GM08714 (cell line): ENCODE results near the gene CHD1.
A peak's percentile ranks its signal among the peaks of the same experiment; 100 is the strongest.

Experiments used
- H3K4me3 ChIP-seq: fragments of 200-500 bp; sonication (Bioruptor generic); 2 replicates; pipeline ENCODE4 v1.5.1; 2014; ENCODE audit warnings: mild to moderate bottlenecking, low read length, inconsistent platforms
- ZNF274 ChIP-seq: IDR thresholded peaks from 2 replicates; pipeline ENCODE4 v1.6.1; 2012; ENCODE audit warnings: mild to moderate bottlenecking, low read depth, low read length

CHD1 gene

DNA sequence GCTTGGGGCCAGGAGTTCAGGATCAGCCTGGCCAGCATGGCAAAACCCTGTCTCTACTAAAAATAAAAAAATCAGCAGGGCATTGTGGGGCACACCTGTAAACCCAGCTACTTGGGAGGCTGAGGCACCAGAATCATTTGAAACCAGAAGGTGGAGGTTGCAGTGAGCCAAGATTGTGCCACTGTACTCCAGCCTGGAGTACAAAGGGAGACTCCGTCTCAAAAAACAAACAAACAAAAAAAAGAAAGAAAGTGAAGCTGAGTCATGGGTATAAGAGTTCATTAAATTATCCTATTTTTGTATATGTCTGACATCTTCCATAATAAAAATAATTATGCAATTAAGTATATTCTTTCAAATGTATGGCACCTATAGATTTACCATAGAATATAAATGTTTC is 37.2 kb downstream of the CHD1 start:
- TF ChIP-seq ZNF274: no peak
- H3K4me3 ChIP-seq: no peak overlapping the region

DNA sequence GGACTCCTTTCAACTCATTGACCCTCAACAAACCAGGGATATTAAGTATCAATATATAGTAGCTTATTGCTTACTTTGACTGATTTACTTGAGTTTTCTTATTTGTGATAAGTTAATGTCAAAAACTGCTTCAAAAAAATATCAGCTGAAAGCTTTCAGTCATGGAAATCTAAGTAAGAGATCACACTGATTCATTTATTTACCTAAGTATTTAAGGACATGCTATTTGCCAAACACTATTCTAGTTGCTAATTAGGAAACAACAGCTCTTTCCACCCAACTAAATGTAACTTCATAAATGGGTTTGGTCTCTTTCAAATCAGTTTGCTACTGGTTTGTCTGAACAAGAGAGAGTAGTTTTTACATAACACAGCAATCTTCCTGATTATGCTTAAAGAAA is 48.2 kb downstream of the CHD1 start:
- no peak overlapping the region for H3K4me3 ChIP-seq
- TF ChIP-seq ZNF274: no peak

GRCh38 chr5:98880151-98880550 is 48.7 kb downstream of the CHD1 start:
- TF ChIP-seq ZNF274: no peak

GRCh38 chr5:98877600-98877999 is 51.2 kb downstream of the CHD1 start:
- no peak for TF ChIP-seq ZNF274
- H3K4me3 ChIP-seq: no peak overlapping the region

More at GRCh38 chr5:98880151-98880550, 48.7 kb downstream of the CHD1 start:
- H3K4me3 ChIP-seq: no peak overlapping the region

DNA sequence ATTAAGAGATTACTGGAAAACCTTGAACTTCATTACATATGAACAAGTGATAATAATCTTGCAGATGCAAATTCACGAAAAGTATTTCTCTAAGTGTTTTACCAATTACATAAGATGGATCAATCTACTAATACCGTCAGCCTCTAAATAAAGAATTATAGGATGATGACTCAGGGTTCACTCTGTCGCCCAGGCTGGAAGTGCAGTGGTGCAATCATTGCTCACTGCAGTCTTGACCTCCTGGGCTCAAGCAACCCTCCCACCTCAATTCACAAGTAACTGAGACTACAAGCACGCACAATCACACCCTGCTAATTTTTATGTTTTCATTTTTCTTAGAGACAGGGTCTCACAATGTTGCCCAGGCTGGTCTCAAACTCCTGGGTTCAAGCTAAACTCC is 56.1 kb downstream of the CHD1 start:
- TF ChIP-seq ZNF274: no peak

GRCh38 chr5:98865690-98866089 is 63.1 kb downstream of the CHD1 start:
- H3K4me3 ChIP-seq: no peak overlapping the region
- TF ChIP-seq ZNF274: no peak

More for the DNA sequence above, 56.1 kb downstream of the CHD1 start:
- H3K4me3 ChIP-seq: no peak overlapping the region

GRCh38 chr5:98847054-98847453 is 81.8 kb downstream of the CHD1 start:
- no peak for TF ChIP-seq ZNF274
- no peak overlapping the region for H3K4me3 ChIP-seq

DNA sequence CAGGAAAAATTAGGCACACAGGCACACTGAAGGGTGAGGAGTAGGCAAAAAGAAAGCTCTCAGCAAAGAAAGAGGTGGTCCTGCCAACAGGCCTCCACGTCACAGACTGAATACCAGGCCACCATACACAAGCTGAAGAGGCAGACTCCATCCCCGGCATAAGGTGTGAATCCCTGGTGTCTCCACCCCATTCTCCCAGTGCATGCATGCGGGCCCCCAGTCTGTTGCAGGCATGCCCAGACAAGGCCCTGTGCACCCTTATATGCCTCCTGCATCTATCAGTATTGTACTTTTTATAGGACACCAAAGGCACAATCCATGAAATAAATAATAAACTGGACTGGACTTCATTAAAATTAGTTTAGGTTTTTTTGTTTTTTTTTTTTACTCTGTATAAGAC is 82.3 kb downstream of the CHD1 start:
- no peak for TF ChIP-seq ZNF274
- H3K4me3 ChIP-seq: no peak overlapping the region

GRCh38 chr5:98845878-98846277 is 82.9 kb downstream of the CHD1 start:
- H3K4me3 ChIP-seq: no peak overlapping the region
- no peak for TF ChIP-seq ZNF274

- H3K4me3 ChIP-seq: no peak overlapping the region
Measured at GRCh38 chr5:98844865-98845264, 83.9 kb downstream of the CHD1 start.

GRCh38 chr5:98843481-98843880 is 85.3 kb downstream of the CHD1 start:
- TF ChIP-seq ZNF274: no peak
- no peak overlapping the region for H3K4me3 ChIP-seq

More at GRCh38 chr5:98844865-98845264, 83.9 kb downstream of the CHD1 start:
- no peak for TF ChIP-seq ZNF274

DNA sequence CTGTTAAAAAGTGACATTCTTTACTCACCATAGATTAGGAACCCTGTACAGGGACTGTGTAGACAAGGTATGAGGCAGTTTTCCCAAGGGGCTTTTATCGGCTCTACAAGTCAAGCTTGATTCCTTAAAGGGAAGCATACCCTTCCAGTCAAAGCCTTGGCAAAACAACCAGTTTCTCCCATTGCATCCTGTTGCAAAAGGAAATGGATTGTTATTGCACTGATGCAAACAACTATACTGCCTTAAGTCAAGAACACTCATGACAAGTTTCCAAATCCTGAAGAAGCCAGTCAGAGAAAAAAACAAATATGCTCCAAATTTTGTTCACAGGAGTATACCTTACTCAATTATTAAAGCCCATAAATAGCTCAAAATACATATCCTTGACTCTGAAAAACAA is 87.9 kb downstream of the CHD1 start:
- no peak for TF ChIP-seq ZNF274

GRCh38 chr5:98839469-98840383 is 89.1 kb downstream of the CHD1 start:
- TF ChIP-seq ZNF274: no peak
- H3K4me3 ChIP-seq: peak overlapping the region; percentile 21; the same call in 1 of the 2 replicates

More for the DNA sequence above, 87.9 kb downstream of the CHD1 start:
- no peak overlapping the region for H3K4me3 ChIP-seq

DNA sequence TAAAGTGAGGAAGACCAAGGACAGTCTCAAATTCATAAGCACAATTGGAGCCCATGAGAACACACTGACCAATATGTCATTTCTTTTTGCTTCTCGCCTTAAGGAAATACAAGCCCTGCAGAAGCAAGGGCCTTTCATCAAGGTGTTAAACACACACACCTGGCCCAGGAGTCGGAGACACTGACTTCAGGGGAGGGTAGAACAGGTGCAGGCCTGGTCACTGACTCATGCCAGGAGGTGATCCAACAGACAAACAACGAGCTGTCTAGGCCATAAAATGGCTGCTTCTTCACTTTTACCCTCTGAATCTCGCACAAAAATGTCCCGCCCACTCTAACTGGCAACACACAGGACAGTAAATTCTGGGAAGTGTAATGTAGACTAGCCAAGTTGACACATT is 92.6 kb downstream of the CHD1 start:
- no peak overlapping the region for H3K4me3 ChIP-seq
- no peak for TF ChIP-seq ZNF274

- no peak for TF ChIP-seq ZNF274
- no peak overlapping the region for H3K4me3 ChIP-seq
Measured at GRCh38 chr5:98827588-98828284, 101.1 kb downstream of the CHD1 start.
